Cerebellar nuclear complex (tissue), 1 donor: ENCODE data around the gene OR4A47.
"Not testable (repeated sequence)": the region's sequence is repeated elsewhere in the genome, so short reads cannot be mapped to it uniquely, and the experiment has no call there.

ENCODE experiments used
- DNase-seq, 2 experiments: peaks; one replicate each; lab custom pipeline; 2025; lab: John Stamatoyannopoulos, UW

OR4A47 gene

DNA sequence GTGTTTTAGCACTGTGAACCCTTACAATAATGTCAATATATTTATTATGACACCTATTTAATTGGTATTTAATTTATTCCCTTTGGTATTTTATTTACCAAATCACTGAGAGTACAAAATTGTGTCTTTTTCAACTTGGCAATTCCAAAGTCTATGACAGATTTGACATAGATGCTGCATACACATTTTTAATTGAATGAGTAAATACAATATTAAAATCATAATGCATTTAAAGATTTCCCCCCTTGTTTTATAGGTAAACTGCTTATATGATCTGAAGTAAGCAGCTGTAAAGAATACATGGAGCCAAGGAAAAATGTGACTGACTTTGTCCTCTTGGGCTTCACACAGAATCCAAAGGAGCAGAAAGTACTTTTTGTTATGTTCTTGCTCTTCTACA lies at the start of gene OR4A47:
Gene OR4A47, plus strand, starts transcription at position 301 of the 400 bp plus-strand sequence. Its CDS starts 0 bp downstream, at position 301.
- DNase-seq: not testable (repeated sequence)

DNA sequence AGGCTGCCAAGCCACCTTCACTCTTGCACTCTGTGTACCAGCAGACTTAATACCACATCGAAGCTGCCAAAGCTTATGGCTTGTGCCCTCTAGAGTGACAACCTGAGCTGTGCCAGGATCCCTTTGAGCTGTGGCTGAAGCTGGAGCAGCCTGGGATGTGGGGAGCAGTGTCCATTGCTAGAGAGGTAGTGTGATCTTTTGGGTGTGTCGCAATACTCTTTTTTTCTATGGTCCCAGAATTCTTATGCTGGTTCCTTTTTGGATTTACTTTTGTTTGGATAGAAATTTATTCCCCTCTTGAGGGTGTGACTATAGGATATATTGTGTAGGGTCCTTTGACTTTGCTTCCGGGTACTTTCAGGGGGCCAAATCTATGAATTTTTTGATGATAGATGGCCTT lies 32.7 kb upstream of the OR4A47 start:
- not testable (repeated sequence) for DNase-seq

DNA sequence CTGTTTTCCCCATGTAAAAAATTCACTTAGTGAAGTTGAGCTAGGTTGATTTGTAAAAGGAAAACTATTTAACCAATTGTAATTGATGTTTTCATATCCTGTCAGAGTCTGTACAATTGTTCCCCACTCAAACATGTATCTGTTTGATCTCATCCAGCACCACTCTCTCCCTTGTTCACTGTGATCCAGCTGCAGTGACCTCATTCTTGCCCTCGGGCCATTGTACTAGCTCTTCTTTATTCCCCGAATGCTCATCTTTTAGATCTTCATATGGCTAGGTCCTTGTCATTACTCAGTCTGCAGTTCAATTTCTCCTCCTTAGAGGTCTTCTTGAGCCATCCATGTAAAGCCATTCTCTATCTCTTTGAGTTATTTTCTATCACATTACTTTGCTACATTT lies 14.6 kb upstream of the OR4A47 start:
- DNase-seq: not testable (repeated sequence)

- DNase-seq: not testable (repeated sequence)
These were observed 13.9 kb upstream of the OR4A47 start for GRCh38 chr11:48474703-48475102.

GRCh38 chr11:48506169-48506568 lies 17.6 kb downstream of the OR4A47 start:
- DNase-seq: not testable (repeated sequence)

GRCh38 chr11:48538991-48539390 lies 50.4 kb downstream of the OR4A47 start:
- no peak for DNase-seq
